ENCODE data around the gene JCHAIN.
A peak's percentile ranks its signal among the peaks of the same experiment; 100 is the strongest.
"Not testable (repeated sequence)": the region's sequence is repeated elsewhere in the genome, so short reads cannot be mapped to it uniquely, and the experiment has no call there.

The JCHAIN gene

DNA sequence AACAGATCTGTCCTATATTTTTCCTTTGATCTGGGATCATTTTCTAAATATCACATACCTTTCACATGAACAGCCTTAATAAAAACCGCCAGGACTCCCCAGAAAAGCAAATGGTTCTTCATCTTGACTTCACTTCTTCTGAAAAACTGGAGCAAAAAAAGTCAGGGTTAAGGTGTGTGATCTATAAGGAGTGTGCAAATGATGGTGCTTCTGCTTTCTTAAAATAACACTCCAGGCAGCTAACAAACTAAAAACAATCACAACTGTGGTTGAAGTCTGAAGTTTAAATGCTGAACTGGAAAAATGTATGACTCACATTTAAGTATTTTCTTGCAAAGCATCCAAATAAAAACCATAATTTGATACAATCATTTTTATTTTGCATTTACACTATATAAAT lies at the start of gene JCHAIN:
Gene JCHAIN, minus strand, starts transcription at position 140 of the 400 bp plus-strand sequence. Its CDS starts 18 bp downstream, at position 122.
- no peak for DNase-seq (ENCODE audit: low read depth)

DNA sequence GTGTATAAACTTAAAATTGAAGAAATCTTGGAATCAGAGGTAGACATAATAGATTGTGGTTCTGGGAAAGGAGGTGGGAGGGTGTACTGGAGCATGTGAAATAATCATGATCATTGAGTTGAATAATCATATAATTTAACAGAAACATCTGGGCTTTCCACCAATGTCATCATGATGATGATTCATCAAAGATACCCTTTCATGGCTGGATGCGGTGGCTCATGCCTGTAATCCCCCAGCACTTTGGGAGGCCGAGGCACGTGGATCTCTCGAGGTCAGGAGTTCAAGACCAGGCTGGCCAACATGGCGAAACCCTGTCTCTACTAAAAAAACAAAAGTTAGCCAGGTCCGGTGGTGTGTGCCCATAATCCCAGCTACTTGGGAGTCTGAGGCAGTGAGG lies 48.8 kb upstream of the JCHAIN start:
- no peak for DNase-seq (ENCODE audit: low read depth)

DNA sequence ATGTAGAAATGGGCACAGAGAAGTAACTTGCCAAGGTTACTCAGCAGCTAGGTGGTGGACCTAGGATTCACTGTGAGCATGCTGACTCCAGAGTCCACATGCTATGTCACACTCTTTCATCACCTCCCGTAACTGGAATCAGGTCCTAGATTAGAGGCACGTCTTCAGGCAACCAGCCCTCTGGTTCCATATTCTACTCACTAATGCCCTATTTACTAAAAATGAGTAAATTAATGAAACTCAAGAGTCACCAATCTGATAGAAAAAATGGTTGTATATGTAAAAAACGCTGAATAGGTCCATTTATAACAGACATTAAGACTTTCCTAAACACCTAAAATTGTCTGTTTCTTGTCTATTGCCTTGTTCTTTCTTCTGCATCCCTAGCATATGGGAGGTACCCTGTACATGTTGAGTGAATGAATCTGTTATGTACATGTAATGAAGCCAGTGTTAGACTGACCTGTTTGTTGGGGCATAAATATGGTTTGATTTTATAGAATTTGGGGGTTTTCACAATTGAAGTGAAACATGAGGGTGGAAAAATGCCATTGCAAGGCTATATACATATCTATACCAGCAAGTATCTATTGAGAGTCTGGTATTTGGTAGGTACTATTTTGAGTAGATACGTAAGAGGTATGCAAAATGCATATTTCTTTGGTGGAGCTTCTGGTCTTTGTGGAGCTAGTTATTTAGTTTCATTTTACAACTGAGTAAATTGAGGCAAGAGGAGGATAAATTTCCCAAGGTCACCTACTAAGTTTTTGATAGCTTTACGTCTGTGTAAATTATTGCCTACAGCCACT lies 48.0 kb upstream of the JCHAIN start:
- no peak for DNase-seq (ENCODE audit: low read depth)

DNA sequence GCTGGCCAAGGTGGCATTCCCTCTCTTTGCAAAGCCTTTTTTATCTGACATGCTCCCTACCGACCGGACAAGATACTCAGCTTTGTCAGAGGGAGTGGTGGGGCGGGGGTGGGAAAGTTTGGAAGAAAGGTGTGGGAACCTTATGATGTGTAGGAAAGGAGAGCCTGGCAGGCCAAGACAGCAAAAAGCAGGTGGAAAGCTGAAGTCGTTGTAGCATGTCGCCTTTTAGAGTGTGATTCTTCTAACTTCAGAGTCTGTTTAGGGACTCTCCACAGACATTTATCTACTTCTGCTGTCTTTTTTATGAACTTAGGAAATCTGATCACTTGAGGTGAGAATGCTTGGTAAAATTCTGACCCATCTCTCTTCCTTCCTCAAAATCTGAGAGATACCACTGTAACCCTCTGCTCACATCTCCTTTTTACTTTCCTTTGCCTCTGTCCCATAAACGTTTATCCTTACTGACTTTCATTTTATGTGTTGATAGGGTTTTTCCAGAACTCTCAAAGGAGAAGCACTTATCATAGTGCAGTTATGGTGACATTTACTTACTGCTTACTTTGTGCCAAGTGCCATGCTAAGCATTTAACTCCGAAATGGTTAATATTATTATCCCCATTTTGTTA lies 47.3 kb upstream of the JCHAIN start:
- DNase-seq (ENCODE audit: low read depth) = no peak

DNA sequence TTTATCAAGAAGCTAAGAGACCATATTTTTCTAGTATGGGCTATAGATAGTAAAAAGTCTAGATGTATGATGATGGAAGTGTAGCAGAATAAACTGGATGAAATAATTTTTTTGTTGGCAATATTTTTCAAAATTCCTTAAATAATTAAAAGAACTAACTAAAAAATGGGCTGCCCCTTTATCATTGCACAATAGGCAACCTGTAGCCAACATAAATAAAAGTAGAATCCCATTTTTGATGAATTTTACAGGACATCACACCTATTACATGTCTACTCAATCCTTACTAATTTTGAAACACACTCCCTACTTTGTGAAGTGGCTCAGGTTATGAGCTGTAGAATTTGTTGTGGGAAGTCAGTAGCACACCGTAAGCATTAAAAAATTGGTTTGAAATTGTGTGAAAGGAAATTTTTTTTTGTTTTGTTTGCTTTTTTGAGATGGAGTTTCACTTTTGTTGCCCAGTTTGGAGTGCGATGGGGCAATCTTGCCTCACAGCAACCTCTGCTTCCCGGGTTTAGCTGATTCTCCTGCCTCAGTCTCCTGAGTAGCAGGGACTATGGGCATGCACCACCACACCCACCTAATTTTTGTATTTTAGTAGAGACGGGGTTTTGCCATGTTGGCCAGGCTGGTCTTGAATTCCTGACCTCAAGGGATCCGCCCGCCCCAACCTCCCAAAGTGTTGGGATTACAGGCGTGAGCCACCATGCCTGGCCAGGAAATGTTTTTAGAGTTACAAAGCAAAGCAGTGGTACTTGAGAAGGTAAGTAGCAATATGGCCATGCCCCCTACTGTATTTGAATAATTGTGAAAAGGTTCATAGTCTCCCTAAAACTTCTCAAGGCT lies 46.5 kb upstream of the JCHAIN start:
- no peak for DNase-seq (ENCODE audit: low read depth)

DNA sequence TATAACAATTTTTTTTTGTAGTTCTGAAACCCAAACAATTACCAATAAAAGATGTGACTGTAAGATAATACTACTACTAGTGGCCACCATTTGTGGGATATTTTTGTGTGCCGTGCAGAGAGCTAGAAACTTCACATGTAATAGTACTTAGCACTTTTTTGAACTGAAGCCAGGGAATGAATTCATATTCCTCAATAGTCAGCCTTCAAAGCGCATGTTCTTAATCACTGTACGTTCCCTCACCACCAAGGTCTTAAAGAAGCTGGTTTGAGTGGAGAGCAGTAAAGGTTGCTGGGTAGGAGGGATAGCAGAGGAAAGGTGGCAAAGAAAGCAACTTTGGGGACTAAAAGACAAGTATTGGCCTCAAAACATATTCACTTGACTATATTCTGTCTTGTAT lies 45.8 kb upstream of the JCHAIN start:
- DNase-seq (ENCODE audit: low read depth) = no peak

DNA sequence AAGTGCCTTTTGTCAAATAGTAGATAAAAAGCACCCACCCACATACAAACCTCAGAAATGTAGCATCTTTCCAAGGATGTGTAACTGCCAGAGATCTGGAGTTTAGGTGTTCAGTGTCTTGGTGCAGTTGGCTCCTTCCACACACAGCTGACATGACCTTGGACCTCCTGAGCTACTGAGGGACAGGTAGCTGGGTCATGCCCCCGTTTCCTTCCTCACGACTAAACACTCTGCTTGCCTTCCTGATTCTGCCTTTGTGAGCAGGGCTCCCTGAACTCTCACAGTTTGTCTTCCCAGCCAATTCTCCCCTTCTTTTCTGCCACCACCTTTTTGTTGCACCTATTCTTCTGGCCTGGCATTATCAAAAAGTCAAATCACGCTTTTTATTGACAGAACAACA lies 45.3 kb upstream of the JCHAIN start:
- DNase-seq (ENCODE audit: low read depth) = no peak

DNA sequence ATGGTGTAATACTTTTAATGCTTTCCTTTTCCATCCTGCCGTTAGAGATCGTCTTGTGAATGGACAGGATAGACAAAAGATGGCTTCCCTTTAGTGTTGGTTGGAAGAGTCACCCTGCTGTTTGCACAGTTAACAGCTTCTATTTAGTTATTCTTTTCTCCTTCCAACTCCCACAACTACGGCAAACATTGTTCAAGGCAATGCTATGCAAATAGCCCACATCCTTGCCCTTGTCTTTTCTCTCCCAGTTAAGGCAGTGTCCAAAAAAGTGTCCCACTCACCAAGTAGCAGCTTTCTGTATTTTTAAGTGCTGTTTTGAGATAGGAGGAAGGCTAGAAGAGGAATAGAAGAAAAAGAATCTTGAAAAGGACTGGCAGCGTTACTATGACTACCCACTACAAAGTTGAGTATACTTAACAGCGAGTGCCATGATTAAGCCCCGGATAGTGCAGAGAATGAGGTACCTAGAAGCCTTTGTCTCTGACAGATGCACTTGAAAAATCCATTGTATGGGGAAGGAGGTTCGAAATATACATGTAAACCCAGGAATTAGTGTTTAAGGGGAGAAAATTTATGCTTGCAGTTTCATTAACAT lies 43.4 kb upstream of the JCHAIN start:
- DNase-seq (ENCODE audit: low read depth) = no peak

DNA sequence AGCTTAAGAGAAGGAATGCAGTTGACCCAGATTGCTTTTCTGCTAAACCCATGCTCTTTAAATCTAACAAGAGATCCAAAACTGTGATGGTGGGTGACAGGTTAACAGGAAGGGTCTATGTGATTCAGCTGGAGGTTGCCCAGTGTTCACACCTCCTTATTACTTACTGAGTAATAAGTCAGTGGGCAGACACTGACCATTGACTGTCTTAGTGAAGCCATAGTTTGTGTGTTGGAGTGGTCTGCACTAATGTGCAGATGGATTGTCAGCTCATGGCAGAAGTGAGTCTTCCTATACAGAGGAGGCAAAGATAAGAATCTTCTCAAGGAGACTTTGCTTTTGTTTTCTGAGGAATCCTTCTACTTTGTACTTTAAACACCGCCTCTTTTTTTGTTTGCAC lies 40.2 kb upstream of the JCHAIN start:
- DNase-seq (ENCODE audit: low read depth) = no peak

DNA sequence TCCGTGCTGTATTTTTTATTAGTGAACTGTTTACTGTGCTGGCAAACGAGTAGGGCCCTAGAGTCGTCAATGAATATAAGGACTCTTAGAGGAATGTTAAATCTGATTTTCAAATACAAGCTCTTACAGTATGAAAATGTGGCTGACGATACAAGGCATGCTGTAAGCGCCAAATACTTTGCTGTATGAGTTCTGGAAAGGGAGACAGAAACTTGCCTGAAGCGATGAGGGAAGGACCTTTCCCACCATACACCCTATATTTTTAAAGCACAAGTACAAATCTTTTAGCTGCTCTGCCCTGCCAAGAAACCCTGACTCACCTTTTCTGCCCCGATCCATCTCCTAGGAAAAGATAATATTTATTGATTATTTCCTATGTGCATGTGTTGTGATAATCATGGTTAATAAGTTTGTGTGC lies 39.7 kb upstream of the JCHAIN start:
- DNase-seq (ENCODE audit: low read depth) = no peak

DNA sequence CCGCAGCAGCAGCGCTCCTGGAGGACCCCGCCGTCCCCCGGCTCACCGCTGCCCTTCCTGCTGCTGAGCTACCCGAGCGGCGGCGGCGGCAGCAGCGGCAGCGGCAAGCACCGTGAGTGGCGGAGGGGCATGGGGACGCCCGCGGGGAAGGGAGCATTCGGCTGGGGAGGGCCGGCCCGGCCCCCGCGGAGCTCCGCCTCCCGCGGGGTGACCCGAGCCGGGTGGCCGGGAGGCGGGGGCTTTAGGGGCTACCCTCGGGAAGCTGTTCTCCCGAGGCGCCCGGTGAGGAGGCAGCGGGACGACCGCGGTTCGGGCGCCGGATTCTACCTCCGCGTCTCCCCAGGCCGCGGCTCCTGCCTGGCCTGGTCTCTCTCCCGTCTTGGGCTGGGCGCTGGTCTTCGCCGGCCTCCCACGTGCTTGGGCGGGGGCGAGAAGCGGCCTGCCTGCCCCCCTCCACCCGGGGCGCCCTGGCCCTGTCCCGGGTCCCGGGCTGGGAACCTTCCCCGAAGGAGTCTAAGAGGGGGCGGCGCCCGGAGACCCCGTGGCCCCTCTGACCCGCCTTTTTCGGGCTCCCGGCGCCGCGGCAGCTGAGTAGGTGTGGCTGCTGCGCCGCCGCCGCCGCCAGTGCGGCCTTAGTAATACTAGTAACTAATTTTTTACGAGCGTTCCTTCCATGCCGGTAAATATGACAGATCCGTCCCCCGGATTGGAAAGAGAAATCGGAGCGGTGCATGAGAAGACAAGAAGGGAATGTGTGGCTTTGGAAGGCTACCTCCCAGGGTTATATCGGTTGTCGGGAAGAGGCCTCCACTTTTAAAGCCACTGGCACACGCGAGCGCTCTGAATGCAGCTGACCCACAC lies 39.1 kb upstream of the JCHAIN start:
- peak; percentile 66 for DNase-seq (ENCODE audit: low read depth)

DNA sequence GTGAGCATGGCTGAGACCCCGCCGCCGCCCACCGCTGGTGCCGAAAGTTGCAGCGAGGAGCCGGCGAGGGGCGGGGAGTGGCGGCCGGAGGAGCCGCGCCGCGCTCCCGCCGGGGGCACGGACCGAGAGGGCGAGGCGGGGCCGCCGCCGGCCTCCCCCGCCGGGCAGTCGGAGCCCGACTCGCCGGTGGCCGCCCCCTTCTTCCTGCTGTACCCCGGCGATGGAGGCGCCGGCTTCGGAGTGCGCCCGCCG lies 38.5 kb upstream of the JCHAIN start:
- peak; percentile 30 for DNase-seq (ENCODE audit: low read depth)

DNA sequence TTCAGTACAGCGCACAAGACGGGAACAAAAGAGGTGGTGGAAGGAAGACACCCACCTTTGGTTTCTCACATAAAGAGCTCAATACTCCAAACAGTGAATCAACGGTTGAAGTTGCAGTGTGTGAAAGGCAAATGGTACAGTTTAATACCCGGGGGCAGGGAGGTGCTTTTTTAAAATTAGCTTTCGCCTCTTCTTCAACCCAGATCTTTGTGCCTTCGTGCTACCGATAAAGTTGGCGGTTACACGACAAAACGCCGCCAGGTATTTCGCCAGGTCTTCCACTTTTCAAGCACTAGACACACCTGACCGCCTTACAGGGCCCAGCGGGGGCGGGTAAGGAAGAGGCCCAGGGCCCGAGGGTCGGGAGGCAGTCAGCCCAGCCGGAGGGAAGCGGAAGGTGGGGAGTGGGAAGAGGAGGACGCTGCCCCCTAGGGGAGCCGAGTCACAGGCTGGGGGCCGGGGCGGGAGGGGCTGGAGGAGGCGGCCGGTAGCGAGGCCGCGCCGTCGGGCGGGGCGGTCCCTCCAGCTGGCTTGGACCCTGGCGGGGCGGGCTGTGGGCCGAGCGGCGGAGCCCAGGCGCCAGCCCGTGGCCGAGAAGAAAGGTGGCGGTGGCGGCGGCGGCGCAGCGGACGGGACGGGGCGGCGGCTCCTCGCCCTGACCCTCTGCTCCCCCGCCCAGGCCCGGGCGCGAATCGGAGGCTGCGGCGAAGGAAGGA lies 38.1 kb upstream of the JCHAIN start:
- DNase-seq (ENCODE audit: low read depth) = peak; percentile 65

DNA sequence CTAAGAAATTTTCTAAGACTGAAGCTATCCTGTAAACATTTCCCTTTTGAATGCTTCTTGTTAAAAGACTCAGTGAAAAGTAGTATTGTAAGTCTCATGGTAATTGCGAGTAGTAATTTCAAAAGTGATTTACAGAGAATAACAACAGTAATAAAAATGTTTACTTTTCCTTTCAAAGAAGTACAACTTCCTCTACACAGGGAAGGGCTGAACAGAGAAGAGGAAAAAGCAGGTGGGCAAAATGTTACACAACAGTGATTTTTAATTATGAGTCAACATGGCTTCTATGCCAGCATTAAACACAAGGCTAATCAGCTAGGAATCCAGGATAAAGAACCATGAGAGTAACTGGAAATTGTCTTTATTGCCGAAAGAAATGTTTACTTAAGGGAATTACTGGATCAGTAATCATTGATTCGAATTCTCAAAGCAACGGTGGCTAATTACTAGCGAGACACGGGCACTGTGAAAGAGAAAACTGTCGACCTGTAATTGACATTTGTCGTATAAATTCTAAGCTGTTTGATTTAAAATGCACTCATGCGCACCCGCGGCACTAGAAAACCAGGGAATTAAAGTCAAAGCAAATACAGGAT lies 37.4 kb upstream of the JCHAIN start:
- DNase-seq (ENCODE audit: low read depth) = no peak

DNA sequence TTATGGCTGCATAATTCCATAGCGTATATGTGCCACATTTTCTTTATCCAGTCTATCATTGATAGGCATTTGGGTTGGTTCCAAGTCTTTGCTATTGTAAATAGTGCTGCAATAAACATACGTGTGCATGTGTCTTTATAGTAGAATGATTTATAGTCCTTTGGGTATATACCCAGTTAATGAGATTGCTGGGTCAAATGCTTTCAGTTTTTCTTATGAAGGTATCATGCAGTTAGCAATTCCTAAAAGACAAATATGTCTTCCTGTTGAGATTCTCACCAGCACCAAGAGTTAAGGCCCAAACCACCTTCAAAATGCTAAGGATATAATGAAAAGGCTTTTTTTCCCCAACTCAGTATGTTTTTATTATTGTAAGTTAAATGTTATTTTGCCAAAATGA lies 36.3 kb upstream of the JCHAIN start:
- not testable (repeated sequence) for DNase-seq (ENCODE audit: low read depth)

DNA sequence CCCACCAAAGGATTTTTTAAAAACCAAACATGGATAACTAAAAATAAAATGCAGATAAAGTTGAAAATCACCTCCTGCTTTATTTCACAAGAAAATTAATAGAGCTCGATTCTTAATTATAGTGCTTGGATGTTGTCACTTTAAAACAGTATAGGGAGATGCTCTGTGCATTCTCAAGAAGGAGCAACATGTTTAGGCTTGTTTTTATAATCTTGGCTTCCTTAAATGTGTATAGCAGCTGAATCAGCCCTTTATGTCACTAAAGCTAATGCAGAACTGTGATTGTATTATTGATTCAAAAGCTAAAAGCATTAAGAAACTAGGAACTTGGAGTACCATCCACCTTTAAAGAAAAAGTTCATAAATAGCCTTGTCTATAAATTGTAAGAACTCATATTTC lies 35.0 kb upstream of the JCHAIN start:
- no peak for DNase-seq (ENCODE audit: low read depth)

DNA sequence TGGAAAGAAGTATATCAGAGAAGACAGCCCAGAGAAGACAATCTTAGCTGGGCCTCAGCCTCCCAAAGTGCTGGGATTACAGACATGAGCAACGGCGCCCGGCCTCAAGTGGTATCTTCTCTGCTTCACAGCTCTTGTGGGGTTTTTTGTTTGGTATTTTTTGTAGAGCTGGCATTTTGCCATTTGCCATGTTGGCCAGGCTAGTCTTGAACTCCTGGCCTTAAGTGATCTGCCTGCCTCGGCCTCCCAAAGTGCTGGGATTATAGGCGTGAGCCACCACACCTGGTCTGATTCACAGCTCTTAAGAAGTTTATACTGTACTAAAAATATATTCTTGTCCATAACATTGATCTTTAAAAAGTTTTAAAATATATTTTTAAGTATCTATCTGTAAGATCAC lies 34.4 kb upstream of the JCHAIN start:
- DNase-seq (ENCODE audit: low read depth) = no peak

DNA sequence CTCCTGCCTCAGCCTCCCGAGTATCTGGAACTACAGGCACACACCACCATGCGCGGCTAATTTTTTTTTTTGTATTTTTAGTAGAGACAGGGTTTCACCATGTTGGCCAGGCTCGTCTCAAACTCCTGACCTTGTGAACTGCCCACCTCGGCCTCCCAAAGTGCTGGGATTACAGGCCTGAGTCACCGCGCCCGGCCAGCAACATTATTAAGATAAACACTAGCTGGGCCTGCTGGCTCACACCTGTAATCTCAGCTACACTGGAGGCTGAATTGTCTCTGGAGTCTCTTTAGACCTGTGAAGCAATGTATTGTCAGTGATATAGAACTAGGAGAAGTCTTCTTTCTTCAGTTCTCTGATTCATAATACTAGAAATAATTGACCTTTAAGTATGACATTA lies 32.1 kb upstream of the JCHAIN start:
- DNase-seq (ENCODE audit: low read depth) = not testable (repeated sequence)

DNA sequence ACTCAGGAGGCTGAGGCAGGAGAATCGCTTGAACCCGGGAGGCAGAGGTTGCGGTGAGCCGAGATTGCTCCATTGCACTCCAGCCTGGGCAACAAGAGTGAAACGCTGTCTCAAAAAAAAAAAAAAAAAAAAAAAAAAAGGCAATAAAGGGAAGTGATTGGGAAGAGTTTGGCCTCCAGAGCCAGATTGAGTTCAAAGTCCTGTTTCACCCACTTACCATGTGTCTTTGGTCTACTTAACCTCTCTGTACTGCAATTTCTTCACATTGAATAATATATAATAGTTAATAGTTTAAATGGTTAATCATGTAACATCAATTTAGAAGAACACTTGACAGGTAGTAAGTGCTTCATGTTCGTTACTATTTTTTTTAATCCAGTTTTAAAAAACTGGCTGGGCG lies 28.3 kb upstream of the JCHAIN start:
- DNase-seq (ENCODE audit: low read depth) = not testable (repeated sequence)

DNA sequence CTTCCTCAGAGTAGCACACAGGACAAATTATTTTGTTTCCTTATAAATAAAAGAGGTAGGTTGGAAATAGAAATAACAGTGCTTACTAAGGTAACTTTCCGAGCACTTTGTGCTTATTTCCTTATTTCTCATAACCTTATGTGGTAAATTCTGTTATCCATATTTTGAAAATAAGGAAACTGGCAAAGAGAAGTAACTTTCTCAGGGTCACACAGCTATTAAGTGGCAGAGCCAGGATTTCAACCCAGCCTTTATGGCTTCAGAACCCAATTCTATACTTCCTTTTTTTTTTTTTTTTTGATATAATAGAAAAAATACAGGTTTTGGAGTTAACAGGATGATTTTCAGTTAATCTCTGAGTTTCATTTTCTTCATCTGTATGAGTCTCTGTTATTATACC lies 25.4 kb upstream of the JCHAIN start:
- DNase-seq (ENCODE audit: low read depth) = no peak

DNA sequence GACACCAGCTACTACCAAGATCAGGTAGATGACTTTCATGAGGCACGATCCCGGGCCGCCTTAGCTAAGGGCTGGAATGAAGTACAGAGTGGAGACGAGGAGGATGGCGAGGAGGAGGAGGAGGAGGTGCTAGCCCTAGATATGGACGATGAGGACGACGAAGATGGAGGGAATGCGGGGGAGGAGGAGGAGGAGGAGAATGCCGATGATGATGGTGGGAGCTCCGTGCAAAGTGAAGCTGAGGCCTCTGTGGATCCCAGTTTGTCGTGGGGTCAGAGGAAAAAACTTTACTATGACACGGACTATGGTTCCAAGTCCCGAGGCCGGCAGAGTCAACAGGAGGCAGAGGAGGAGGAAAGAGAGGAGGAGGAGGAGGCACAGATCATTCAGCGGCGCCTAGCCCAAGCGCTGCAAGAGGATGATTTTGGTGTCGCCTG lies 22.5 kb upstream of the JCHAIN start:
- no peak for DNase-seq (ENCODE audit: low read depth)

All from T-helper 22 cell (primary cell).